Left lobe of liver (tissue), 2 donors: ENCODE results near the gene DAG1. TPM values are rescaled to one million over a fixed set of nuclear protein-coding genes. Genes with fewer than 3 reads are reported as not detected.
"Not testable (repeated sequence)": the region's sequence is repeated elsewhere in the genome, so short reads cannot be mapped to it uniquely, and the experiment has no call there.

Experiments used
- ATAC-seq: fragments of 200-7000 bp; cut with Tn5 transposase; one replicate; pipeline ENCODE4 v1.9.1; 2020; ENCODE audit warnings: mild to moderate bottlenecking, moderate library complexity
- DNase-seq: peaks from one replicate; pipeline ENCODE4 v3.0.0-alpha.2; 2020; ENCODE audit warnings: low spot score
- total RNA-seq: library from RNA; stranded (reverse); gene quantifications from one replicate; pipeline ENCODE4 v1.2.1, GENCODE V29; 2021
- donor health status: DM: no; HTN: no; CAD: no; lungs with moderate emphysema.
- donor health status: DM: no; HTN: yes; CAD: no.

DAG1 gene
- total RNA-seq, 1 donor from 2014 or later: 59.6 TPM

GRCh38 chr3:49469037-49469935, 781 bp upstream of the DAG1 start:
- peak; percentile 41 for ATAC-seq

GRCh38 chr3:49470714-49471420, 800 bp downstream of the DAG1 start:
- no peak for DNase-seq
- ATAC-seq: no peak

More at GRCh38 chr3:49469037-49469935, 781 bp upstream of the DAG1 start:
- peak; percentile 70 for DNase-seq

- no peak for DNase-seq
- ATAC-seq: no peak
Measured at GRCh38 chr3:49471856-49472495, 1.9 kb downstream of the DAG1 start.

- DNase-seq (no peak), ATAC-seq (no peak)
Measured at GRCh38 chr3:49476563-49476962, 6.5 kb downstream of the DAG1 start.

GRCh38 chr3:49482766-49483165, 12.7 kb downstream of the DAG1 start:
- ATAC-seq: no peak
- no peak for DNase-seq

- ATAC-seq (no peak), DNase-seq (no peak)
Measured at GRCh38 chr3:49484471-49484870, 14.4 kb downstream of the DAG1 start.

GRCh38 chr3:49489247-49489646, 19.2 kb downstream of the DAG1 start:
- ATAC-seq (no peak), DNase-seq (no peak)

- DNase-seq (no peak), ATAC-seq (no peak)
Measured at GRCh38 chr3:49492969-49493368, 22.9 kb downstream of the DAG1 start.

GRCh38 chr3:49493901-49494300, 23.8 kb downstream of the DAG1 start:
- DNase-seq (no peak), ATAC-seq (no peak)

GRCh38 chr3:49495023-49495422, 25.0 kb downstream of the DAG1 start:
- no peak for ATAC-seq
- DNase-seq: no peak

- ATAC-seq, DNase-seq: not testable (repeated sequence)
Measured at GRCh38 chr3:49496845-49497244, 26.8 kb downstream of the DAG1 start.

- no peak for ATAC-seq
Measured at GRCh38 chr3:49497606-49498005, 27.5 kb downstream of the DAG1 start.

GRCh38 chr3:49498239-49498638, 28.2 kb downstream of the DAG1 start:
- DNase-seq (no peak), ATAC-seq (peak; percentile 32)

More at GRCh38 chr3:49497606-49498005, 27.5 kb downstream of the DAG1 start:
- DNase-seq: no peak

- no peak for DNase-seq
- no peak for ATAC-seq
Measured at GRCh38 chr3:49498648-49499047, 28.6 kb downstream of the DAG1 start.

- DNase-seq (no peak), ATAC-seq (peak; percentile 33)
Measured at GRCh38 chr3:49500205-49500731, 30.2 kb downstream of the DAG1 start.

- DNase-seq: peak; percentile 64
Measured at GRCh38 chr3:49500732-49501609, 30.9 kb downstream of the DAG1 start.

GRCh38 chr3:49501842-49502241, 31.8 kb downstream of the DAG1 start:
- ATAC-seq: no peak
- no peak for DNase-seq

More at GRCh38 chr3:49500732-49501609, 30.9 kb downstream of the DAG1 start:
- peak; percentile 89 for ATAC-seq

- DNase-seq: no peak
- ATAC-seq: no peak
Measured at GRCh38 chr3:49506906-49507305, 36.8 kb downstream of the DAG1 start.

- ATAC-seq: peak; percentile 6
- DNase-seq: no peak
Measured at GRCh38 chr3:49509028-49509561, 39.0 kb downstream of the DAG1 start.

GRCh38 chr3:49511639-49512038, 41.6 kb downstream of the DAG1 start:
- DNase-seq (no peak), ATAC-seq (no peak)
